Esophagus (tissue), 2 donors: ENCODE results near the gene CUX1. TPM values are rescaled to one million over a fixed set of nuclear protein-coding genes. Genes with fewer than 3 reads are reported as not detected.
A peak's percentile ranks its signal among the peaks of the same experiment; 100 is the strongest.

Experiments
- H3K27ac ChIP-seq, 2 donors: one replicate each; pipeline ENCODE4 v1.5.1; 2013; ENCODE audit warnings: low read depth in 2 of 2, mild to moderate bottlenecking in 2 of 2, inconsistent platforms in 1 of 2, low read length in 1 of 2, moderate library complexity in 1 of 2
- H3K27me3 ChIP-seq, 2 donors: one replicate each; pipeline ENCODE4 v1.6.1; 2013; ENCODE audit warnings: low read length in 2 of 2, control low read depth in 1 of 2, mild to moderate bottlenecking in 1 of 2; ENCODE audit not compliant: insufficient read depth in 2 of 2, control insufficient read depth in 1 of 2
- H3K36me3 ChIP-seq, 2 donors: one replicate each; pipeline ENCODE4 v1.6.1; 2013; ENCODE audit warnings: low read length in 1 of 2; ENCODE audit not compliant: control insufficient read depth in 2 of 2, insufficient read depth in 2 of 2
- H3K4me1 ChIP-seq, 2 donors: one replicate each; pipeline ENCODE4 v1.6.1; 2013; ENCODE audit warnings: low read length in 1 of 2; ENCODE audit not compliant: control insufficient read depth in 2 of 2, insufficient read depth in 2 of 2
- H3K4me3 ChIP-seq, 2 donors: one replicate each; pipeline ENCODE4 v1.5.1; 2013; ENCODE audit warnings: low read length in 2 of 2, mild to moderate bottlenecking in 2 of 2, low read depth in 1 of 2, moderate library complexity in 1 of 2
- H3K9me3 ChIP-seq, 2 donors: one replicate each; pipeline ENCODE4 v1.6.1; 2013; ENCODE audit warnings: mild to moderate bottlenecking in 2 of 2, low read depth in 1 of 2, low read length in 1 of 2, moderate library complexity in 1 of 2; ENCODE audit not compliant: control insufficient read depth in 2 of 2, insufficient read depth in 1 of 2
- WGBS, 2 donors: extraction: QIAGEN DNeasy Blood & Tissue Kit; methylation state at CpG; one replicate each; pipeline ENCODE4 v1.1.7; 2013; 5-methylcytosine and 5-hydroxymethylcytosine counted together
- polyA plus RNA-seq, 2 donors: library from polyadenylated mRNA; stranded (reverse); fragments of 200-250 nt; gene quantifications; one replicate each; pipeline ENCODE4 v1.2.3, GENCODE V29; 2013
- donor health status: healthy with polysubstance abuse.
- donor health status: Bipolar disorder and iron deficiency.

The CUX1 gene
- polyA plus RNA-seq, 2 donors, result 19.6 to 21.7 TPM

DNA sequence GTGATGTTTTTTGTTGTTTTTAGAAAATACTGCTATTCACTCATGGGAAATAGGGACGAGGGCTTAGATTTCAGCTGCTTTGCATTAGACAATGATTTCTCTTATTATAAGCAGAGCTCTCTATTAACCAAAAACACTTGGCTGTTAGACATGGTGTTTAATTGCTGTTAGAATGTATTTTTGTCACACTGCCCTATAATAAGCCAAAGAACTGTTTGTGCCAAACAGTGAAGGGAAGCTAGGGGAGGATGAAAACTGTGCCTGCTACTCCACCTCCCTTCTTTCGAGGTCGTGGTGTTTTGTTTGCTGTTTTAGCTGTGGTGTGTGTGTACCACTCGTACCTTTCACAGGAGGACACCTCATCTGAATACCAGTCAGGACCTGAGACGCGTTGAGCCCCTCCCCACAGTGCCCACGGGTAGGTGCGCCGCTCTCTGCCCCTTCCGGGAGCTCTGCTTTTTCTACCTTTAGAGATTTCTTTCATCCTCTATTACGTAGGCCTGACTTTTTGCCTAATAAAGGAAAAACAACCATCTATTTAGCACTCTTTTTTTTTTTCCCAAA lies 57.9 kb downstream of the CUX1 start:
- WGBS, 2 donors, result 75 to 78% methylated on average over 11 of the region's 11 CpGs
- no peaks in the 10 kb centered on the region for H3K27me3 ChIP-seq
- H3K27ac ChIP-seq, result no peak overlapping the region
- no peaks in the 10 kb centered on the region for H3K9me3 ChIP-seq
- H3K36me3 ChIP-seq, result no peaks in the 10 kb centered on the region
- peaks cover 0 to 2% of the 10 kb centered on the region in 2 donors for H3K4me1 ChIP-seq
- no peak overlapping the region for H3K4me3 ChIP-seq

DNA sequence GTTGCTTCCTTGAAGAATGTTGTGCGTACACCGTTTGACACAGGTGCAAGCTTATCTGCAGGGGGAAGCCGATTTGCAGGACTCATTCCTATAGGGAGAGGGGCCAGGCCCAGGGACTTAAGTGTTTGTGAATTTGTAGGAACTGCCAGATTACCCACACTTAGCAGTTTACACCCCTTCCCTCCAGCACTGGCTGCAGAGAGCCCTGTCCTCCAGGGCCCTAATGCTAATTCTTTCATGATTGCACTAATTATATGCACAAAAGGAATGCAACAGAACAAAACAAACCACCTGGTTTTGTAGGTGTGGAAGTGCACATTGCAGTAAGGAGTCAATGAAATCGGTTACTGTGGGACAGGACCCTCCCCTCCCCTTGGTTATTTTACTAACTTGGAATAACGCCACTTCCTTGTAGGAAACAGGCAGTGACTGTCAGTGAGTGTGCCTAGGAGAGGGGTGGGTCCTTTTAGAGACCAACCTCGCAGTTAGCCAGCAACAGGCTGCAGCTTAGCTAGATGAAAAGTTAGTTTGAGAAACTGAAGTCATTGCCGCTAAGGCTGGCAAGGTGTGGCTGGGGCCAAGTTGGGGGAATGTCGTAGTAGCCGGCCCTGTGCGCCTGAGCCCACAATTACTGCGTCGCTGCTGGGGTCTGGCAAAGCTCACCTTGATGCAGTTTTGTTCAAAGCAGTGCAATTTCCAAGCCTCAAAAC lies 60.6 kb downstream of the CUX1 start:
- 83 to 87% methylated on average over 12 of the region's 12 CpGs for WGBS, 2 donors
- no peak overlapping the region for H3K27ac ChIP-seq
- H3K4me3 ChIP-seq, result no peak overlapping the region
- no peaks in the 10 kb centered on the region for H3K9me3 ChIP-seq
- H3K27me3 ChIP-seq, result no peaks in the 10 kb centered on the region
- H3K36me3 ChIP-seq, result no peaks in the 10 kb centered on the region
- peaks cover 3 to 4% of the 10 kb centered on the region in 2 donors for H3K4me1 ChIP-seq

DNA sequence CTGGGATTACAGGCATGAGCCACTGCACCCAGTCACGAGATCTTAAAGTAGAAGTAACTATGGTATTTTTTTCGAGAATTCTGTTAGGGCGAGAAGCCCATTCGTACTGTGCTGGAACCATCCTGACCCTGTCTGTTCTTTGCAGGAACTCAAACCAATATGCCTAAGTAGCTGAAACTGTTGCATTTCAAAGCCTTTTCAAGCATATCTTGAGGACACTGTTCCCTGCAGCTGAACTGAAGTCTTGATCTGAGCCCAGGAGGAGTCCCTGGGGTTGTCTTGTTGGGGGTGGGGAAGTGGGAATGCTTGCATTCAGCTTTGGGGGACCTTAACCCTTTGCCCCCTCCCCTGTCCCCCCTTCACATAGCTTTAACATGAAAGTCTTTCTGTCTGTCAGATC lies 61.5 kb downstream of the CUX1 start:
- H3K27ac ChIP-seq, result no peak overlapping the region
- no peak overlapping the region for H3K4me3 ChIP-seq
- no peaks in the 10 kb centered on the region for H3K36me3 ChIP-seq
- H3K4me1 ChIP-seq, result peaks cover 3 to 4% of the 10 kb centered on the region in 2 donors
- no peaks in the 10 kb centered on the region for H3K27me3 ChIP-seq
- H3K9me3 ChIP-seq, result no peaks in the 10 kb centered on the region
- WGBS, 2 donors, result 93 to 95% methylated on average over 4 of the region's 4 CpGs

DNA sequence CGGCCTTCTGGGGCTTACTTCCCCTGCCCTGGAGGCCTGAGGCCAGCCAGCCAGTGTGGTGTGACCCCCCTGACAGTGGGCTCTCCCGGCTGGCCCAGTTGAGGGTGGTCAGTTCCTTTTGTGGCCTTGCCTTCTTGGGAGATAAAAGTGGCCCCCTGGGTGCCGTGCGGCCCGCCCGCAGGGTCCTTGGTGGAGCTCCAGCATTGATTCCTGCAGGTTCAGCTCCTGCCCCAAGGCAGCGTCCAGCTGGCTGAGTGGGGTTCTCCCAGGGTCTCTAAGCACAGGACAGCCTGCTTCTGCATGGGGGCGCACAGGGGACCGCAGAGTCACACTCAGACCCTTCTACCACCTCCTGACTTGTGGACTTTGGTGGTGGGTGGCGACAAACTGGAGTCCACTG lies 62.1 kb downstream of the CUX1 start:
- H3K36me3 ChIP-seq, result no peaks in the 10 kb centered on the region
- H3K4me1 ChIP-seq, result peaks cover 3 to 4% of the 10 kb centered on the region in 2 donors

DNA sequence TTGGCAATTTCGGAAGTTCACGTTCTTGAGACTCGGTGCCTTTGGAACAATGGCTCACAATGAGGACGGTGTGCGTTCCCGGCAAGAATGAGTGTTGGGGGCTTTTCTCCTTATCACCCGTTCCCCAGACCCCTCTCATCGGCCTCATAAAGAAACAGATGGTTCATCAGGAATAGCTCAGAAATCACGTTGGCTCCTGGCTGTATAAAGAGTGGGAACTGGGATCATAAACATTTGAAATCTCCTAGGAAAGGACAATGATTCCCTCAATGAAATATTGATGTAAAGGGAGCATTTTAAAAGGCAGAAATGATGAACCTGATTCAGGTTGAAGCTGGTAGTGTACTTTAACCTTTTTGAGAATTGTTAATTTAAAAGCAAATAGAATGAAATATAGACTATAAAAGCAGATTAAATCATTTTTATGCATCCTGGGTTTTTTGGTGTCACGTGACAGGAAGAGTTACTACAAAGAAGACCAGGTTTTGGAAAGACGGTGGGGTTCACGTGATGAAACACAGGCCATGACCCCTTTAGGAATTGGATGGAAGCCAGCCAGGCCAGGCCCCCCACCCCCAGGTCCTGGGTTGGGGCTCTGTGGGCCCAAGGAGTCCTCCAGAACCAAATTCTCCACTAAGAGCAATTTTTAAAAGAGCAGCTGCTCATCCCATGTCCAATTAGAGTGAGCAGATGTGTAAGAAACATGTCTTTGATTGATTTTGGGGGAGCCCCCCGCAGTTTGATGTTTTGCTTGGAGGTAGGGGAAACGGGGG lies 63.0 kb downstream of the CUX1 start:
- H3K4me3 ChIP-seq, result no peak overlapping the region
- peak overlapping the region in 1 of 2 donors; percentile 25 for H3K27ac ChIP-seq
- WGBS, 2 donors, result 61 to 65% methylated on average over 14 of the region's 14 CpGs
- H3K9me3 ChIP-seq, result no peaks in the 10 kb centered on the region
- no peaks in the 10 kb centered on the region for H3K36me3 ChIP-seq
- H3K27me3 ChIP-seq, result no peaks in the 10 kb centered on the region
- peaks cover 3% of the 10 kb centered on the region in 2 donors for H3K4me1 ChIP-seq

More for the DNA sequence above, 62.1 kb downstream of the CUX1 start:
- Histone ChIP-seq H3K4me3 (no peak overlapping the region), H3K27me3 (no peaks in the 10 kb centered on the region), H3K9me3 (no peaks in the 10 kb centered on the region), H3K27ac (no peak overlapping the region)
- 89 to 96% methylated on average over 10 of the region's 10 CpGs for WGBS, 2 donors

DNA sequence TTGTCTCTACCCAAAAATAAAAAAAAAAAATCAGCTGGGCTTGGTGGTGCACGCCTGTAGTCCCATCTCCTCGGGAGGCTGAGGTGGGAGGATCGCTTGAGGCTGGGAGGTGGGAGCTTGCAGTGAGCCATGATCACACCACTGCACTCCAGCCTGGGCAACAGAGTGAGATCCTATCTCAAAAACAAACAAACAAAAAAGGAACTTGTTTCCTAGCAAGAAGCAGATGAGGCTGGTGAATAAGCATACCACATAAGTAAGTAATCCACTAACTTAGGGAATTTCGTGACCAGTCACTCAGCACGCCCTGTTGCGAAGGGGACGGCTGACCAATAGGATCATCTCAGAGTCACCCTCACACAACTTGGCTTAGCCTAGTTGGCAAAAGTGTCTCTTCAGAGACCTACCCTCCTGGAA lies 64.6 kb downstream of the CUX1 start:
- Histone ChIP-seq H3K4me1 (peaks cover 3 to 6% of the 10 kb centered on the region in 2 donors), H3K4me3 (no peak overlapping the region), H3K9me3 (no peaks in the 10 kb centered on the region), H3K27me3 (no peaks in the 10 kb centered on the region), H3K27ac (peak overlapping the region; percentile 1 to 91), H3K36me3 (no peaks in the 10 kb centered on the region)
- WGBS, 2 donors, result 82 to 90% methylated on average over 7 of the region's 7 CpGs

DNA sequence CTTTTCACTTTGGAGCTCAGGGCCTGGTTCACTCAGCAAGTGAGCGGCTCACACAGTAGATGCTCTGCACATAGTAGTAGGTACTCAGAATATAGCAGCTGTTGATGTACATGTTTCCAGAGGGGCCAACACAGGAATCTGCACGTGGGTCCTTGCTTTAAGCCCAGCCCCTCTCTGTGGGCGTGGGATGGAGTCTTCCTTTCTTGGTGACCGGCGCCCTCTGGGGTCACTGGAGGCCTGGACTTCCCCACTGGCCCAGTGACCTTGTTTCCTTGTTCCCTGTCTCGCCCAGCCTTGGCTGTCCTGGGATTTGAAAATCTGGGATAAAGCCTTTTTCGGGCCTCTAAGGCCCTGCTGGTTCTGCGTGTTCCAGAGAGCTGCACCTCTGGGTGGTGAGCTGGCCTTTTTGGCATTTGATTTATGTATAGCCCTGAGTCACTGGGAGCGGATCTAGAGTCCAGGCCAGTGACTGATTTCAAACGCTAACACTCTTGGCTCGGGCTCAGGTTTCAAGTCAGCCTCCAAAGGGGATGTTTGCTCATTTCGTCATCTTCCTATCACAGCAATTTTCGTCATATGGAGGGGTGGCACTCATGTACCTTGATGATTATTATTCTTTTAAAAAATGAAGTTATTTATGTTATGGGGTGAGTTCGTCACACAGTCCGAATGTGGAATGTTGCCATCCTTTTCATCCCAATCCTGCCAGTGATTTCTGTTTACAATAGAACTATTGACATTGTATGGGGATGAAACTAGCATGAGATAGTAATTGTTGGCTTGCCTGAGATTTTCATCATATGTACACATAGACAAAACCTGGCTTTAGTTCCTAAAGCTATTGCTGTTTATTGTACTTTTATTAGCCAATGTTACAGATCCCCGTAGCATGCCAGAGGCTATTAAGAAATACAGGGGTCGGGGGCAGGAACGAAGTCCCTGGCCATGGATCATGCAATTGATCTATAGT lies 65.5 kb downstream of the CUX1 start:
- Histone ChIP-seq H3K4me1 (peaks cover 3 to 6% of the 10 kb centered on the region in 2 donors), H3K36me3 (no peaks in the 10 kb centered on the region), H3K9me3 (no peaks in the 10 kb centered on the region), H3K27ac (peak overlapping the region; percentile 85 to 91), H3K4me3 (no peak overlapping the region), H3K27me3 (no peaks in the 10 kb centered on the region)
- 26 to 28% methylated on average over 18 of the region's 18 CpGs for WGBS, 2 donors

DNA sequence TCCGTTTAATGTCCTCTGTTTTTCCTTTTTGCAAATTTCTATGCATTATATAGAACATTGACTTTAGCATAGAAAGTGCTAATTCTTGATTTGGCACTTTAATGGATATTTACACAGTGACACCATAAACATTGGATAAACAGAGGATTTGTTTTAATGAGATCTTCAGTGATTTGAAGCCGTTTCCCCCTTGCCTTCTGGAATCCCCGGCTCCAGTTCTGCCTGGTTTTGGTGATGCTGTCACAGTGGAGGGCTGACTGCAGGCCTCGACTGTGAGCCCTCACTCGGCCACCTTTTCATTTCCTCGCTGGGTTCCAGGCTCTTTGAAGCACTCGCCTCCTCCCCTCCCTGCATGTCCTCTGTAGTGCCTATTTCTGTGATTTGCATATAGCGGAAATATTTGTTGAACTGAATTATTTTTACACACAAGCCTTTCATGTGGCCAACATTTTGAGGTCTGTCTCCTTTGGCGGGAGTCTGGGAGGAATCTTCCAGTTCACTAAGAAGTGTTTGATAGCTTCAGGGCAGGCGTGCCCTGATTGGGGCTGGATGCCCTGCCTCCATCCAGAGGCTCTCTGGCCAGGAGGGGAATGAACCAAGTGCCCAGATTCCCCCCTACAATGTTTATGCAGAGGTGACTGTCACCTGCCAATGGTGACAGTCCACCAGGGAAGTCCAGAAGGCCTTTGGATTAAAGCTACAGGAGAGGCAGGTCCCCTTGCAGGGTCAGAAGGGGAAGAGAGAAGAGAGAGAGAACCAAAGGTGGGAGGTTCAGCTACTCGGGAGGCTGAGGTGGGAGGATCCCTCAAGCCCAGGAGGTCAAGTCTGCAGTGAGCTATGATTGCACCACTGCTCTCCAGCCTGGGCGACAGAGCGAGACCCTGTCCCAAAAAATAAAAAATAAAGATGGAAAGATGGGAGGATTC lies 67.5 kb downstream of the CUX1 start:
- Histone ChIP-seq H3K4me3 (no peak overlapping the region), H3K9me3 (no peaks in the 10 kb centered on the region), H3K27ac (no peak overlapping the region), H3K4me1 (peaks cover 3 to 6% of the 10 kb centered on the region in 2 donors), H3K36me3 (no peaks in the 10 kb centered on the region), H3K27me3 (no peaks in the 10 kb centered on the region)
- WGBS, 2 donors, result 78 to 80% methylated on average over 13 of the region's 13 CpGs
